ENCODE results near the gene NOD2.

GRCh38 chr16:50697881-50698767, 4.7 kb downstream of the NOD2 start:
- TF ChIP-seq GATA2 (IDR thresholded peaks at IDR 0.05; ENCODE audit: low read depth, low read length) = no peak
- TF ChIP-seq GATA3 (IDR thresholded peaks at IDR 0.05; ENCODE audit: low read depth, low read length) = no peak

Data from SH-SY5Y (cell line).